GM21360 (cell line): Measurements from ENCODE around the gene PANK1.

ENCODE experiments used
- ATAC-seq: cut with Tn5 transposase; IDR thresholded peaks from one replicate; pipeline ENCODE4 v1.9.1; 2021; ENCODE audit warnings: mild to moderate bottlenecking, moderate library complexity; ENCODE audit not compliant: unreplicated experiment

The PANK1 gene

GRCh38 chr10:89644967-89645741, at the start of gene PANK1:
Gene PANK1 (minus strand): TSS chr10:89645242. CDS start chr10:89644891, 351 bp downstream.
- ATAC-seq: peak; percentile 32

GRCh38 chr10:89693176-89693575, 48.1 kb upstream of the PANK1 start:
- no peak for ATAC-seq

GRCh38 chr10:89692416-89692815, 47.4 kb upstream of the PANK1 start:
- ATAC-seq: no peak

- no peak for ATAC-seq
Observed at GRCh38 chr10:89690027-89690426, 45.0 kb upstream of the PANK1 start.

GRCh38 chr10:89685936-89686335, 40.9 kb upstream of the PANK1 start:
- ATAC-seq: no peak

- ATAC-seq: no peak
Observed at GRCh38 chr10:89684604-89685003, 39.6 kb upstream of the PANK1 start.

GRCh38 chr10:89683883-89684282, 38.8 kb upstream of the PANK1 start:
- no peak for ATAC-seq

GRCh38 chr10:89679986-89680385, 34.9 kb upstream of the PANK1 start:
- no peak for ATAC-seq

- ATAC-seq: no peak
Observed at GRCh38 chr10:89677341-89677740, 32.3 kb upstream of the PANK1 start.

GRCh38 chr10:89670926-89671325, 25.9 kb upstream of the PANK1 start:
- ATAC-seq: no peak

- no peak for ATAC-seq
Observed at GRCh38 chr10:89669985-89670384, 24.9 kb upstream of the PANK1 start.

GRCh38 chr10:89668386-89669071, 23.5 kb upstream of the PANK1 start:
- ATAC-seq: no peak

- ATAC-seq: no peak
Observed at GRCh38 chr10:89666138-89666537, 21.1 kb upstream of the PANK1 start.

GRCh38 chr10:89665302-89665701, 20.3 kb upstream of the PANK1 start:
- ATAC-seq: no peak

- ATAC-seq: no peak
Observed at GRCh38 chr10:89664203-89664602, 19.2 kb upstream of the PANK1 start.

GRCh38 chr10:89663144-89663543, 18.1 kb upstream of the PANK1 start:
- ATAC-seq: no peak

GRCh38 chr10:89662596-89662995, 17.6 kb upstream of the PANK1 start:
- ATAC-seq: no peak

GRCh38 chr10:89659143-89660131, 14.4 kb upstream of the PANK1 start:
- no peak for ATAC-seq

GRCh38 chr10:89657302-89657701, 12.3 kb upstream of the PANK1 start:
- no peak for ATAC-seq

GRCh38 chr10:89655722-89656121, 10.7 kb upstream of the PANK1 start:
- no peak for ATAC-seq

GRCh38 chr10:89653410-89653869, 8.4 kb upstream of the PANK1 start:
- peak; percentile 50 for ATAC-seq
